ENCODE data around the gene GGN. TPM values are rescaled to one million over a fixed set of nuclear protein-coding genes. Genes with fewer than 3 reads are reported as not detected.

GGN gene
- total RNA-seq = 2.3 TPM in 1 of 2 replicates, not detected in the other

GRCh38 chr19:38387550-38388348 is at the start of gene GGN:
GGN (minus strand) TSS chr19:38388034; CDS start chr19:38387261, 773 bp downstream.

GRCh38 chr19:38433268-38433733 is 45.5 kb upstream of the GGN start, which contains the start of gene RYR1:
RYR1 (plus strand) TSS chr19:38433691; CDS start chr19:38433830, 139 bp downstream.

GRCh38 chr19:38425810-38426466 is 38.1 kb upstream of the GGN start, which contains the start of gene RASGRP4:
RASGRP4 (minus strand) TSS chr19:38426219; CDS start chr19:38426091, 128 bp downstream.

GRCh38 chr19:38402967-38403674 is 15.3 kb upstream of the GGN start, which contains the start of gene FAM98C:
FAM98C (plus strand) TSS chr19:38403093; CDS start chr19:38403154, 61 bp downstream.

GRCh38 chr19:38388349-38389100 is 691 bp upstream of the GGN start, which contains the start of gene SPRED3:
SPRED3 (plus strand) TSS chr19:38388697; CDS start chr19:38390303, 1,606 bp downstream.

GRCh38 chr19:38374332-38375097 is 13.3 kb downstream of the GGN start, which contains the start of gene PSMD8:
PSMD8 (plus strand) TSS chr19:38374571; CDS start chr19:38374602, 31 bp downstream.

Other genes with a start within 250 kb of the GGN start
- gene DPF1, start 163.8 kb downstream of the GGN start, total RNA-seq = 4.7 and 7.1 TPM in 2 replicates
- 20.6 TPM in 1 of 2 replicates, not detected in the other for gene PPP1R14A, start 131.7 kb downstream of the GGN start, total RNA-seq
- 6.1 and 7.8 TPM in 2 replicates for gene SPINT2, start 123.5 kb downstream of the GGN start, total RNA-seq
- gene C19orf33, start 83.8 kb downstream of the GGN start, total RNA-seq = not detected in 2 replicates
- 114 and 127 TPM in 2 replicates for gene YIF1B, start 72.1 kb downstream of the GGN start, total RNA-seq
- 6.8 and 7.0 TPM in 2 replicates for gene KCNK6, start 68.2 kb downstream of the GGN start, total RNA-seq
- not detected in 2 replicates for gene CATSPERG, start 52.2 kb downstream of the GGN start, total RNA-seq
- 343 and 367 TPM in 2 replicates for gene PSMD8, start 13.5 kb downstream of the GGN start, total RNA-seq
- 3.9 and 6.9 TPM in 2 replicates for gene SPRED3, start 663 bp upstream of the GGN start, total RNA-seq
- 9.9 and 11.5 TPM in 2 replicates for gene FAM98C, start 15.1 kb upstream of the GGN start, total RNA-seq
- gene RASGRP4, start 38.2 kb upstream of the GGN start, total RNA-seq = not detected in 2 replicates
- gene RYR1, start 45.7 kb upstream of the GGN start, total RNA-seq = under 0.01 TPM in 1 of 2 replicates, not detected in the other
- gene MAP4K1, start 229.9 kb upstream of the GGN start, total RNA-seq = 0.16 and 0.90 TPM in 2 replicates
- 443 and 497 TPM in 2 replicates for gene EIF3K, start 231.2 kb upstream of the GGN start, total RNA-seq

Data from cardiac atrium fibroblast (primary cell).